Testis (tissue), 2 donors: ENCODE results near the gene TNFRSF17.

Experiments
- POLR2A ChIP-seq: fragments of 450-650 bp; IDR thresholded peaks from one replicate; pipeline ENCODE4 v1.6.1; 2017; ENCODE audit warnings: antibody characterized with exemption, mild to moderate bottlenecking, moderate library complexity
- TF ChIP-seq, protein P1 (sequence below), 3 experiments: fragments of 450-650 bp in 2 of 3; fragments of 200-600 bp in 1 of 3; sonication (generic) in 1 of 3; IDR thresholded peaks; one replicate each; pipeline ENCODE4 v1.5.1; 2016 to 2019; ENCODE audit warnings: antibody characterized with exemption in 3 of 3, mild to moderate bottlenecking in 2 of 3, moderate library complexity in 1 of 3

DNA sequence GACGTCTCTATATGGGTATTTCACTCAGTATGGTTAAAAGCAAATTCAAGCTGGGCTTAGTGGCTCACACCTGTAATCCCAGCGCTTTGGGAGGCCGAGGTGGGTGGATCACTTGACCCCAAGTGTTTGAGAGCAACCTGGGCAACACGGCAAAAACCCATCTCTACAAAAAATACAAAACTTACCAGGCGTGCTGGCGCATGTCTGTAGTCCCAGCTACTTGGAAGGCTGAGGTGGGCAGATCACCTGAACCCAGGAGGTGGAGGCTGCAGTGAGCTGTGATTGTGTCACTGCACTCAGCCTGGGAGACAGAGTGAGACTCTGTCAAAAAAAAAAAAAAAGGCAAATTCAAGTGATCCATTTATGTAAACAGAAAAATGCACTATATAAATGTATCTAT is 1.3 kb upstream of the TNFRSF17 start:
- TF ChIP-seq, protein P1, sequence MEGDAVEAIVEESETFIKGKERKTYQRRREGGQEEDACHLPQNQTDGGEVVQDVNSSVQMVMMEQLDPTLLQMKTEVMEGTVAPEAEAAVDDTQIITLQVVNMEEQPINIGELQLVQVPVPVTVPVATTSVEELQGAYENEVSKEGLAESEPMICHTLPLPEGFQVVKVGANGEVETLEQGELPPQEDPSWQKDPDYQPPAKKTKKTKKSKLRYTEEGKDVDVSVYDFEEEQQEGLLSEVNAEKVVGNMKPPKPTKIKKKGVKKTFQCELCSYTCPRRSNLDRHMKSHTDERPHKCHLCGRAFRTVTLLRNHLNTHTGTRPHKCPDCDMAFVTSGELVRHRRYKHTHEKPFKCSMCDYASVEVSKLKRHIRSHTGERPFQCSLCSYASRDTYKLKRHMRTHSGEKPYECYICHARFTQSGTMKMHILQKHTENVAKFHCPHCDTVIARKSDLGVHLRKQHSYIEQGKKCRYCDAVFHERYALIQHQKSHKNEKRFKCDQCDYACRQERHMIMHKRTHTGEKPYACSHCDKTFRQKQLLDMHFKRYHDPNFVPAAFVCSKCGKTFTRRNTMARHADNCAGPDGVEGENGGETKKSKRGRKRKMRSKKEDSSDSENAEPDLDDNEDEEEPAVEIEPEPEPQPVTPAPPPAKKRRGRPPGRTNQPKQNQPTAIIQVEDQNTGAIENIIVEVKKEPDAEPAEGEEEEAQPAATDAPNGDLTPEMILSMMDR (IDR thresholded peaks at IDR 0.05): no peak
- TF ChIP-seq POLR2A: no peak
